H1 (cell line): ENCODE results near the gene PRKCSH. TPM values are rescaled to one million over a fixed set of nuclear protein-coding genes. Genes with fewer than 3 reads are reported as not detected.

Experiments
- CTCF ChIA-PET: fragments of 300-600 bp; sonication (Branson Sonifier 250); formaldehyde crosslinking; loops from one replicate; lab custom pipeline; 2021; ENCODE audit not compliant: partially characterized antibody; lab: Charles Lee
- POLR2A ChIA-PET: fragments of 300-600 bp; sonication (Branson Sonifier 250); formaldehyde crosslinking; loops from one replicate; lab custom pipeline; 2021; ENCODE audit warnings: inconsistent platforms; ENCODE audit not compliant: partially characterized antibody; lab: Charles Lee
- DNase-seq, 2 experiments: peaks; one replicate each; pipeline versions ENCODE4 v3.0.0 to v3.0.0-alpha.2; 2010 to 2022; ENCODE audit warnings: low spot score in 2 of 2, low read depth in 1 of 2, mixed read lengths in 1 of 2
- FAIRE-seq: peaks from 2 replicates; lab custom pipeline; 2011; peaks lifted over from hg19 to GRCh38; lab: Jason Lieb, UNC
- H2AFZ ChIP-seq: 2 replicates; pipeline ENCODE4 v1.8.1; 2012; ENCODE audit warnings: low read length, inconsistent platforms
- H2AK5ac ChIP-seq: 2 replicates; pipeline ENCODE4 v1.6.1; 2013; ENCODE audit warnings: low read depth, low read length
- H2BK120ac ChIP-seq: replicated peaks from 2 replicates; pipeline ENCODE3; 2013; ENCODE audit warnings: low read depth, low read length, inconsistent platforms
- H2BK12ac ChIP-seq: 2 replicates; pipeline ENCODE4 v1.6.1; 2013; ENCODE audit warnings: low read depth, low read length
- H2BK15ac ChIP-seq: 2 replicates; pipeline ENCODE4 v1.6.1; 2013; ENCODE audit warnings: low read length
- H2BK20ac ChIP-seq: 2 replicates; pipeline ENCODE4 v1.6.1; 2013; ENCODE audit warnings: low read length
- H2BK5ac ChIP-seq: 2 replicates; pipeline ENCODE4 v1.6.1; 2013; ENCODE audit warnings: low read depth, low read length
- H3K14ac ChIP-seq: 2 replicates; pipeline ENCODE4 v1.6.1; 2013; ENCODE audit warnings: inconsistent platforms; ENCODE audit not compliant: insufficient read length
- H3K18ac ChIP-seq: 2 replicates; pipeline ENCODE4 v1.6.1; 2013; ENCODE audit warnings: low read length; ENCODE audit errors: extremely low read depth
- H3K23ac ChIP-seq: 2 replicates; pipeline ENCODE4 v1.6.1; 2013; ENCODE audit warnings: inconsistent platforms; ENCODE audit not compliant: insufficient read length
- H3K23me2 ChIP-seq: 2 replicates; pipeline ENCODE4 v1.6.1; 2013; ENCODE audit warnings: low read depth, low read length
- H3K27ac ChIP-seq: 2 replicates; pipeline ENCODE4 v1.6.1; 2011; ENCODE audit warnings: low read depth, low read length, inconsistent platforms
- H3K27me3 ChIP-seq, 4 experiments: replicated peaks in 1 of 4; 1 replicate in 1 of 4; 2 replicates in 3 of 4; pipeline versions ENCODE4 v1.6.1 to v1.8.1; 2011 to 2013; ENCODE audit warnings: low read length in 3 of 4, mild to moderate bottlenecking in 3 of 4, inconsistent platforms in 2 of 4, mixed read lengths in 2 of 4, moderate library complexity in 1 of 4; ENCODE audit not compliant: control insufficient read depth in 3 of 4, insufficient read depth in 3 of 4; ENCODE audit errors: extremely low read depth in 1 of 4
- H3K36me3 ChIP-seq, 4 experiments: 2 replicates each; pipeline versions ENCODE4 v1.6.1 to v1.8.1; 2011 to 2013; ENCODE audit warnings: mild to moderate bottlenecking in 4 of 4, low read length in 3 of 4, moderate library complexity in 2 of 4, control low read depth in 1 of 4, inconsistent platforms in 1 of 4; ENCODE audit not compliant: insufficient read depth in 4 of 4, control insufficient read depth in 2 of 4
- H3K4ac ChIP-seq: replicated peaks from 2 replicates; pipeline ENCODE3; 2013; ENCODE audit warnings: low read length, low read depth, mixed read lengths, inconsistent platforms; ENCODE audit not compliant: insufficient read length
- H3K4me1 ChIP-seq, 4 experiments: replicated peaks in 1 of 4; 1 replicate in 1 of 4; 2 replicates in 3 of 4; pipeline versions ENCODE4 v1.6.1 to v1.8.1; 2011 to 2013; ENCODE audit warnings: low read length in 3 of 4, inconsistent platforms in 2 of 4, mixed read lengths in 1 of 4; ENCODE audit not compliant: insufficient read depth in 4 of 4, control insufficient read depth in 3 of 4
- H3K4me2 ChIP-seq, 2 experiments: 2 replicates each; pipeline versions ENCODE4 v1.6.1 to v1.8.1; 2011 to 2013; ENCODE audit warnings: low read depth in 2 of 2, low read length in 2 of 2, control low read depth in 1 of 2, inconsistent platforms in 1 of 2, mild to moderate bottlenecking in 1 of 2; ENCODE audit not compliant: insufficient read depth in 1 of 2
- H3K4me3 ChIP-seq, 4 experiments: fragments of 200-600, 300-600 bp in 1 of 4; sonication (generic), shearing (Covaris generic), sonication (Bioruptor Twin) in 1 of 4; 2 replicates each; pipeline versions ENCODE4 v1.5.1 to v1.8.1; 2011 to 2016; ENCODE audit warnings: low read length in 4 of 4, low read depth in 3 of 4, control low read depth in 2 of 4, inconsistent platforms in 2 of 4, mild to moderate bottlenecking in 2 of 4, mixed read lengths in 1 of 4, moderate library complexity in 1 of 4; ENCODE audit not compliant: insufficient read depth in 2 of 4; ENCODE audit errors: extremely low read depth in 1 of 4
- H3K56ac ChIP-seq: replicated peaks from 2 replicates; pipeline ENCODE3; 2013; ENCODE audit warnings: low read depth, mild to moderate bottlenecking, mixed read lengths, low read length, inconsistent platforms; ENCODE audit not compliant: insufficient read length
- H3K79me1 ChIP-seq: 2 replicates; pipeline ENCODE4 v1.6.1; 2013; ENCODE audit warnings: low read depth, low read length, control low read depth
- H3K79me2 ChIP-seq, 2 experiments: 2 replicates each; pipeline versions ENCODE4 v1.6.1 to v1.8.1; 2012 to 2013; ENCODE audit warnings: low read length in 2 of 2, mild to moderate bottlenecking in 2 of 2, inconsistent platforms in 1 of 2; ENCODE audit not compliant: insufficient read depth in 2 of 2, control insufficient read depth in 1 of 2
- H3K9ac ChIP-seq, 4 experiments: replicated peaks in 1 of 4; 1 replicate in 1 of 4; 2 replicates in 3 of 4; pipeline versions ENCODE4 v1.6.1 to v1.8.1; 2011 to 2013; ENCODE audit warnings: low read depth in 3 of 4, low read length in 3 of 4, control low read depth in 2 of 4, mild to moderate bottlenecking in 2 of 4, moderate library complexity in 2 of 4, inconsistent platforms in 1 of 4; ENCODE audit errors: extremely low read depth in 1 of 4
- H3K9me3 ChIP-seq, 2 experiments: 2 replicates each; pipeline versions ENCODE4 v1.6.1 to v1.8.1; 2012 to 2013; ENCODE audit warnings: mild to moderate bottlenecking in 2 of 2, moderate library complexity in 2 of 2, control low read depth in 1 of 2, inconsistent platforms in 1 of 2, low read depth in 1 of 2, low read length in 1 of 2, mixed read lengths in 1 of 2; ENCODE audit not compliant: insufficient read depth in 2 of 2
- H4K20me1 ChIP-seq, 2 experiments: replicated peaks in 1 of 2; 2 replicates each; pipeline versions ENCODE3 to v1.8.1; 2011 to 2013; ENCODE audit warnings: inconsistent platforms in 2 of 2, low read length in 2 of 2, mild to moderate bottlenecking in 1 of 2; ENCODE audit not compliant: insufficient read depth in 2 of 2, control insufficient read depth in 1 of 2
- H4K5ac ChIP-seq: 2 replicates; pipeline ENCODE4 v1.6.1; 2013; ENCODE audit warnings: low read length, low read depth, mixed read lengths, inconsistent platforms; ENCODE audit not compliant: insufficient read length
- H4K8ac ChIP-seq: 2 replicates; pipeline ENCODE4 v1.8.0; 2013; ENCODE audit warnings: mild to moderate bottlenecking, moderate library complexity, low read length, inconsistent platforms; ENCODE audit not compliant: insufficient read depth; ENCODE audit errors: extremely low read depth
- H4K91ac ChIP-seq: replicated peaks from 2 replicates; pipeline ENCODE3; 2013; ENCODE audit warnings: low read length, mixed read lengths, inconsistent platforms; ENCODE audit not compliant: insufficient read length
- CHD2 ChIP-seq: IDR thresholded peaks from 2 replicates; pipeline ENCODE4 v1.6.1; 2012; ENCODE audit warnings: low read length, improper control_type of control experiment
- EZH2 ChIP-seq: fragments of 200-600 bp; sonication (generic); IDR thresholded peaks from 2 replicates; pipeline ENCODE4 v1.7.1; 2012; ENCODE audit warnings: low read depth, mild to moderate bottlenecking, moderate library complexity, low read length, inconsistent platforms; ENCODE audit not compliant: severe bottlenecking
- HDAC6 ChIP-seq: IDR thresholded peaks from one replicate; pipeline ENCODE4 v1.7.1; 2012; ENCODE audit warnings: low read depth, mild to moderate bottlenecking, inconsistent platforms, low read length, moderate library complexity
- JUND ChIP-seq: IDR thresholded peaks from 2 replicates; pipeline ENCODE4 v1.6.1; 2011; ENCODE audit warnings: mild to moderate bottlenecking, improper control_type of control experiment, low read length
- NANOG ChIP-seq: IDR thresholded peaks from 2 replicates; pipeline ENCODE4 v1.6.1; 2011; ENCODE audit warnings: low read length, low read depth, mild to moderate bottlenecking, inconsistent platforms; ENCODE audit not compliant: insufficient read depth, poor library complexity, severe bottlenecking
- NRF1 ChIP-seq: IDR thresholded peaks from 2 replicates; pipeline ENCODE4 v1.6.1; 2011; ENCODE audit warnings: mild to moderate bottlenecking, low read depth, low read length, improper control_type of control experiment
- PHF8 ChIP-seq: fragments of 200-600 bp; sonication (generic); conservative IDR thresholded peaks from 2 replicates; pipeline ENCODE4 v1.7.1; 2012; ENCODE audit warnings: low read depth, mild to moderate bottlenecking, inconsistent platforms, low read length, moderate library complexity
- RBBP5 ChIP-seq: IDR thresholded peaks from 2 replicates; pipeline ENCODE4 v1.7.1; 2012; ENCODE audit warnings: low read depth, mild to moderate bottlenecking, inconsistent platforms, low read length, moderate library complexity, borderline replicate concordance
- RNF2 ChIP-seq: fragments of 200-900, 300-1000 bp; sonication (generic); IDR thresholded peaks from 2 replicates; pipeline ENCODE4 v1.7.1; 2016; ENCODE audit warnings: borderline replicate concordance, low read depth, mild to moderate bottlenecking, antibody characterized with exemption, low read length; ENCODE audit not compliant: poor library complexity, severe bottlenecking; ENCODE audit errors: missing control alignments
- RXRA ChIP-seq: IDR thresholded peaks from 2 replicates; pipeline ENCODE4 v1.6.1; 2011; ENCODE audit warnings: low read depth, mild to moderate bottlenecking, low read length, moderate library complexity; ENCODE audit not compliant: insufficient read depth
- TBP ChIP-seq: IDR thresholded peaks from 2 replicates; pipeline ENCODE4 v1.6.1; 2011; ENCODE audit warnings: low read depth, low read length, improper control_type of control experiment
- WGBS, 2 experiments: shearing (Covaris generic) in 1 of 2; methylation state at CpG; one replicate each; pipeline versions ENCODE4 v1.1.6 to v1.1.7; 2013 to 2015; ENCODE audit warnings: low lambda C conversion rate in 2 of 2, mixed read lengths in 2 of 2, inconsistent platforms in 1 of 2, low coverage in 1 of 2, missing lambda C conversion rate in 1 of 2; ENCODE audit not compliant: insufficient replicate concordance in 2 of 2, insufficient coverage in 1 of 2, insufficient read length in 1 of 2; ENCODE audit errors: extremely low coverage in 1 of 2, missing lambda C conversion rate in 1 of 2; 5-methylcytosine and 5-hydroxymethylcytosine counted together
- polyA plus RNA-seq, 7 experiments: library from polyadenylated mRNA; depleted of rRNA in 3 of 7; stranded (reverse) in 5 of 7; unstranded in 2 of 7; fragments of >200 nt in 5 of 7; fragments of 200-250 nt in 2 of 7; gene quantifications; 1 replicate in 5 of 7; 2 replicates in 1 of 7; 4 replicates in 1 of 7; pipeline versions ENCODE4 v1.2.1 to v1.2.3, GENCODE V29; 2011 to 2013; ENCODE audit warnings: missing spikeins in 2 of 7, mixed read lengths in 2 of 7
- total RNA-seq: library from RNA; stranded (reverse); fragmentation: NEBNext Ultra II Directional; extraction: Animal tissue kit (Norgen Biotek cat#: 25700); gene quantifications from 2 replicates; pipeline ENCODE4 v1.2.1, GENCODE V29; 2021
- TF ChIP-seq, protein P1 (sequence below): IDR thresholded peaks from 2 replicates; pipeline ENCODE4 v1.6.1; 2011; ENCODE audit warnings: low read depth, mild to moderate bottlenecking, low read length; ENCODE audit not compliant: insufficient read depth

Gene PRKCSH
- total and polyA plus RNA-seq, 2 of the 8 experiments (the other 6 are each of a cell fraction or from before 2014, with no cell fraction given) = 97.2 to 337 TPM

DNA sequence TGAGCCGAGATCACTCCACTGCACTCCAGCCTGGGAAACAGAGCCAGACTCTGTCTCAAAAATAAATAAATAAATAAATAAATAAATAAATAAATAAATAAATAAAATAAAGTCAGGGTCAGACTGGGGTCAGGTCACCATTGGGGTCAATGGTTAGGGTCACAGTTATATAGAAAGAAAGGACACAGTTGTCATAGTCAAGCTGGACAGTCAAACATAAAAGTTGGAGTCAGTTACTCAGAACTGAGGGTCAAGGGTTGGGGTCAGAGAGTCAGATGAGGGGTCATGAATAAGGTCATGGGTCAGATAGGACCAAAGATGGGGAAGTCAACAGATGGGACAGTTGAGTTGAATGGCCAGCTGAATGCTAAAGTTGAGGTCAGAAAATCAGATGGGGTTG, 34.6 kb upstream of the PRKCSH start:
- no peak overlapping the region for H2BK15ac ChIP-seq
- no peak overlapping the region for H2BK120ac ChIP-seq
- H4K5ac ChIP-seq = no peak overlapping the region
- no peaks in the 10 kb centered on the region for H4K20me1 ChIP-seq
- H3K79me1 ChIP-seq = no peaks in the 10 kb centered on the region
- H3K4me3 ChIP-seq = no peak overlapping the region
- H2BK20ac ChIP-seq = no peak overlapping the region
- DNase-seq (no peak), FAIRE-seq (no peak)
- 92% methylated on average over 1 of the region's 1 CpG; no CpG with 5 or more reads in 1 of the 2 experiments for WGBS, 2 experiments
- H3K4ac ChIP-seq = no peak overlapping the region
- no peak overlapping the region for H2AK5ac ChIP-seq
- no peak overlapping the region for H3K23ac ChIP-seq
- H2BK12ac ChIP-seq = no peak overlapping the region
- peaks cover 0 to 28% (median 11%) of the 10 kb centered on the region in 4 experiments; a peak in 6 of 8 replicates for H3K36me3 ChIP-seq
- H3K56ac ChIP-seq = no peak overlapping the region
- H3K4me2 ChIP-seq = no peak overlapping the region
- H3K79me2 ChIP-seq = no peaks in the 10 kb centered on the region
- ChIA-PET CTCF (interaction anchor here (0.6 to 3.5 kb wide), 4 partner anchors 17 to 1271 kb away, joined by 3 to 11 read pairs (median 6); partner anchors contain the start of gene EPOR), POLR2A (interaction anchor here (2.0 to 3.2 kb wide), 3 partner anchors 10 to 19 kb away, joined by 5 to 11 read pairs (median 6); partner anchors contain the start of gene EPOR)
- H3K14ac ChIP-seq = no peak overlapping the region
- no peak overlapping the region for H2AFZ ChIP-seq
- H3K23me2 ChIP-seq = no peaks in the 10 kb centered on the region
- H4K91ac ChIP-seq = no peak overlapping the region
- no peak overlapping the region for H2BK5ac ChIP-seq
- H3K27me3 ChIP-seq = no peaks in the 10 kb centered on the region
- H3K9me3 ChIP-seq = no peaks in the 10 kb centered on the region
- no peak overlapping the region for H3K27ac ChIP-seq
- H3K9ac ChIP-seq = no peak overlapping the region
- H3K4me1 ChIP-seq = peaks cover 0 to under 1% (median 0%) of the 10 kb centered on the region in 4 experiments; a peak in 2 of 7 replicates
- H3K18ac ChIP-seq = no peak overlapping the region
- no peak for TF ChIP-seq HDAC6
- TF ChIP-seq TBP = no peak
- TF ChIP-seq JUND = no peak
- no peak for TF ChIP-seq RNF2
- TF ChIP-seq EZH2 = no peak
- TF ChIP-seq RXRA = no peak
- no peak for TF ChIP-seq PHF8
- TF ChIP-seq RBBP5 = no peak
- TF ChIP-seq CHD2 = no peak
- TF ChIP-seq, protein P1, sequence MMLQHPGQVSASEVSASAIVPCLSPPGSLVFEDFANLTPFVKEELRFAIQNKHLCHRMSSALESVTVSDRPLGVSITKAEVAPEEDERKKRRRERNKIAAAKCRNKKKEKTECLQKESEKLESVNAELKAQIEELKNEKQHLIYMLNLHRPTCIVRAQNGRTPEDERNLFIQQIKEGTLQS = no peak
- no peak for TF ChIP-seq NANOG
- TF ChIP-seq NRF1 = no peak
- TF ChIP-seq, all 59 proteins: peak for 0
- H4K8ac ChIP-seq = no peak overlapping the region
